ENCODE results near the gene MSN.

Gene MSN

DNA sequence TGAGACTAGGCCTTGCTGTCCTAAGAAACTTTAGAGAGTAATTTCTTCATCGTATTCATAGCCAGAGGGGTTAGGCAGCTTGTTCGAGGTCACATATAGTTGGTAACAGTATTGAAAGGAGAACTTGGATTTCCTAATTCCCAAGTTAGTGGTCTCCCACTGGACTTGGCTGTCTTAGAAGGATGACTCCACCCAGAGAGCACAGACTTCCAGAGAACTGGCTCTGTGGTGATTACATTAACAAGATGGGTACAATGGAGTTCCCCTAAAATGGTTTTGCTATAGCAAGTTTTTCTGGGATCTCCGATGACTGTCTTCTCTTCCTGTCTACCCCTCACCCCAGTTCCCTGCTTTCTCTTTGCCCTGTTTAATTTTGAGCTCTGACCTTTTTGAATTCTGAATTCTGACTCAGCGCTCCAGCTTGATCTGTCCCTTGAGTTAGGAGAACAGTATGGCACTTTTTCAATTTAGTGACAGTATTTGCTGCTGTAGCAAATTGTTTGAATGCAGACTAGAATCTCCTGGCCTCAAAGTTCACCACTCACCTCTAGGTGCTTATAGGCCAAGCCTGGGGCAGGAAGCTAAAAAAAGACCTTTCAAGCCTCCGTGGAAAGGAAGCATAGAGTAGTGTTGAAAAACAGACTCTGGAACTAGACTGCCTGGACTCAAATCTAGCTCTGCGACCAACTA lies 6.9 kb downstream of the MSN start:
- no peak for DNase-seq

DNA sequence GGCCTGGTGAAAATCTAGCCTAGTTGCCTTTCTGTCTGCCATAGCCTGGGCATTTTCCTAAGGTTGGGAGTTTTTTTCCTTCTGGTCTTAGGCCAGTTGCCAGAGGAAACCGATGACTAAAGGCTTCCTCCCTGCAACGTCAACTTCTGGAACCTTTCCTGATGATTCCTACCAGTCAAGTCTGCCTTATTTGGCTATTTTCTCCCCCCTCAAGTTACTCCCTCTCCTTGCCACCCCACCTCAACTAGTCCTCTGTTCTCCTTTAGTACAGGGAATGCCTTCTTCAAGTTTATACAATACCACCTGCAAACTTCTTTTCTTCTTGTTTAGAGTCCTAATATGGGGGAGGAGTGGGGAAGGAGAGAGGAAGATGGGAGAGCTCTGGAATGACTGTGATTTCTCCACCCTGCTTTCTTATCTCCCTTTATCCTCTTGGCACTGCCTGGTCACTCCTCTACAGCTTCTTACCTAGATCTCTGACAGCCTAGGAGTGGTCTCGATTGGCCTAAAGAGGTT lies 10.6 kb downstream of the MSN start:
- no peak for DNase-seq

DNA sequence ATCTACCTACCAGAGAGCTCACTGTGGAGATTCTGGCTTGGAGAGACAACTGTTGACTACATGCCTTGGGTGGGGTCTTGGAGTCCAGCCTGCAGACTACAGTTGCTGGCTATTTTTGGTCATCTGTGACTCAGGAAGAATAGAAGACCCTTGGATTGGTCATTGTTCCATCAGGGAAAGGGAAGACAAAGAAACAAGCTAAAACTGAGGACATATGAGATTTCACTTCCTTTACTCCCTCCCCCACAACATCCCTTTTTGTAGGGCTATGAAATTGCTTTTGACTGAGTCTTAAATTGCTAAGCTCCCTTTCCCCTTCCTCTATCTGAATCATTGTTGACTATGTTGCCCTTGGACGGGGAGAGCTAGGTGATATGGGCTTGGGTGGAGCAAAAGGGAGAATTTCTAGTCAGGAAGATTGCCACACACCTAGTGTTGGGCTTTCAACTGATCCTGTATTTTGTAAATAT lies 11.7 kb downstream of the MSN start:
- DNase-seq = no peak

DNA sequence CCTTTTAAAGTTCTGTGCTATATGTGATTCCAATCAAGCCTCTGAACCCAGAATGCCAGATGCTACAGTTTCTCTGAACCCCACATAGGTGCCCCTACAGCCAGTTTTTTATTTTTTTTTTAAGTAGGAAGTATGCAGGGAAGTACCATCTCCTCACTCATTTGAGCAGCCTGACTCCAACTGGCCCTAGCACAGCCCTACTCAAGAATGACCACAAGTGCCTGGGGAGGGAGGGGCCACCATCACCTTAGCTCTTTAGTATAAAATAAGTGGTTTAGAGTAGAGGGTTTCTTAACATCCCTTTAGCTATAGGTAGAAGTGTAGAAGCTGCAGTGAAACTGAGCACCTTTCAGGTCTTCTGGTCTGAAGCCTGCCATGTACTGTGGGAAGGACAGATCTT lies 14.4 kb downstream of the MSN start:
- no peak for DNase-seq

DNA sequence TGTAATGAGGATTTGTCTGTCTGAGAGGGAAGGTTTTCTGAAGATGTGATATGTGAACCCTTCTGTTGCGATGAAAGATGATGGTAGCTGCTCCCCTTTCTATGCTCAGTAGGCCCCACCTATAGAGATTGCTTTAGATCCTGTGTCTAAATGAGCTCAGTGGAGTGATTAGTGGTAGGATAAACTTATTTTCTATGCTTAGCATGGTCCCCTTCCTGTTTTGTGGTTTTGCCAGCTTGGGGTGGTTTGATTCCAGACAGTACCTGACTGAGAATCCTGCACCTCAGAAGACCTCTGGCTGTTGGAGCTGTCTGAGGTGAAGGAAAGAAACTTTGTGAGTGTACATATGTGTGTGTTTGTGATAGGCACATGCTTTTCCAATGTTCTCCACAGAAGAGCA lies 17.7 kb downstream of the MSN start:
- no peak for DNase-seq

DNA sequence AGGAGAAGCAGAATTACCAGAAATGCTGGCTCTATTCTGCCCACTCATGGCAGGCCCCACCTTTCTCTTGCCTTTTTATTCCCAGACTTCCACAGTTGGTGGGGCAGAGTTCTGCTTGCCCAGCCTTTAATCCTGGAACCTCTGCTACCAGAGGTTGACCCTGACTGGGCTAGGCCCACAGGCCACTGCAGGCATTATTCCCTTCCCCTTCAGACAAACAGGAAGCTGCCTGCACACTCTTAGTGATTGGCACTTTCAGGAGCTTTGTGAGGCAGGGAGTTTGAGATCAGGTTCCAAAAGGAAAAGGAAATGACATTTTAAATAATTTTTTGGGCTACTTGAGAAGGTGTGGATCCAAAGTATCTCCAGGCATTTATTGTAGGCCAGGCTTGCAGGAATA lies 18.8 kb downstream of the MSN start:
- no peak for DNase-seq

DNA sequence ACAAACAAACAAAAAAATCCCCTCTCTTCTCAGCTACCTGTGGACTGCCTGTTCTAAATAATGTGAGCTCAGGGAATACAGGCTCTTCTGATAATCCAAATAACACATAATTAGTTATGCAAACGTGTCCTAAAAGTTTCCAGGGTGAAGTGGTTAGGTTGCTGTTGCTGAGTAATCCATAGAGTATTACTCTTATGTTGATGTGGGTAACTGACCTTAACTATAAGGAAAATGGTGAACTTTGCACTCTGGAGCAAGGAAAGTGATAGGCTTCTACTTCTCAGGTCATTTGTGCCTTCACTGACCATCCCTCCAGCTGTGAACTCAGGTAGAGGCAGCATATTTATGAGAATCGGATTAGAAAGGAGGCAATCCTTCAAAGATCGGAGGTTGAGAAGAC lies 19.9 kb downstream of the MSN start:
- no peak for DNase-seq

DNA sequence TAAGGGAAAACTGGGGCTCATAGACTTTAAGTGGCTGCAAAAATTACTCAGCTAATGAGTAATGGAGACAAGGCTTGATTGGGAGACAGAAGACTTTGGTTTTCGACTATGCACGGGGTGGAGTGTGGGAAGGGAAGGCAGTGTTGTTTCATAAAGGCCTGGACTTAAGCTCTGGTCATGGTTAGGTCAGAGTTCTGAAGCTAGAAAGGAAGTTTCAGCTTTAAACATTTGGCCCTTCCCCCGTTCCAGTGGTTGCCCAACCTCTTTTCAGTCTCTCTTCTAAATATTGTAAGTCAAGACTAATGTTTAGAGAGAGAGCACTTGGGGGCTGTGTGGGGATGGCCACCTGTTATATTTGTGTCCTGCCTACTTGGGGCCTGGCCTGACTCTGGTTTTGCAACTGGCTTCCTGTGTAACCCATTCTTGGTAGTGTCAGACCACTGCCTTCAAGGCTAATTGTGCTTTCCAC lies 21.0 kb downstream of the MSN start:
- no peak for DNase-seq

DNA sequence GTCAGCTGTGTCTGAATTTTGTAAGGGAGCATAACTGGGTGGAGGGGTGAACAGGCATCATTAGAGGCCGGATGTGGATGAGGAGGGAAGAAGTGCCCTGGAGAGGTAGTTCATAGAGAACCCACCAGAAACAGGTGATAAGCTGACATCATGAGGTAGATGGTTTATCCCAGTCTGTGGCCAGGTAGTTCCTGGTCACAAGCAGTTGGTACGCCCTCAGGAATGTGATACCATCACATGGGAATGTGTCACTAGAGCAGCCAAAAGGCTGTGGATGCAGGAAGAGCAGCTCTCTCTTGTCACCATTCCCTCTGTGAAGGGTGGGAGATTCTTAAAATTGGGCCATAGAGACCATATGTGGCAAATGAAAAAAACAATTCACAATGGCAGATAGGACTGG lies 21.9 kb downstream of the MSN start:
- DNase-seq = no peak

DNA sequence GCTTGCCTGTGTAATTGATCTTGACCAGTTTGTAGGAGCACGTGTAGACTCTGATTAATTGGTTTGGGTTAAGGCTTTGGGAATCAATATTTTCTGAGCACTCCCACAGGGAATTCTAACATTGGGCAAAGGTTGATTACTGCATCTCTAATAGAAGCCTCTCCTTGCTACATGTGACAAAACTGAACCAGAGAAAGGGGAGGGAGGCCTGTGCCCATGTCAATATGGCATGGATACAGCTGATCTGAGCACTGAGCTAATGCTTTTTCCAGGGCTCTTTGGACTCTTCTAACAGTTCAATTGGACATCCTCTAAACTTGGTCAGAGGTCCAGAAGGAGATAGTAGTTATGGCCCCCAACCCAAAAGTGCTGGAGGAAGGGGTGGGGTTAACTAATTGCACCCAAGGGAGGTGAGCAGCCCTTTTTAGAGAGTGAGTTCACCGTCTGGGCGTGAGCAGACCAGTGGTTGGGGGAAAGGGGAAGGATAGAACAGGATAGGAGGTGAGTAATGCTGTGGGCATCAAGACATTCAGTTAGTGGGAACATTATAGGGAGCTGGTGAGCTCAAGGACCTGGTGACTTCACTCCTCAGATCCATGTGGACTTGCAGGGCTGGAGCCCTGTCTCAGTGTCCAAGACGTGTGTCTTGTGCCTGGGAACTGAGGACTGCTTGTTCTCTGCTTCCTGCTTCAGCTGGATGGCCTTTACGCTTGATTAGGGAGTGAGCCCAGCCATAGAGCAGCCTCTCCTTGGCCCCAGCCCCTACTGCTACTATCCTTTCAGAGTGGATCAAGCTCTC lies 22.8 kb downstream of the MSN start:
- DNase-seq = no peak

DNA sequence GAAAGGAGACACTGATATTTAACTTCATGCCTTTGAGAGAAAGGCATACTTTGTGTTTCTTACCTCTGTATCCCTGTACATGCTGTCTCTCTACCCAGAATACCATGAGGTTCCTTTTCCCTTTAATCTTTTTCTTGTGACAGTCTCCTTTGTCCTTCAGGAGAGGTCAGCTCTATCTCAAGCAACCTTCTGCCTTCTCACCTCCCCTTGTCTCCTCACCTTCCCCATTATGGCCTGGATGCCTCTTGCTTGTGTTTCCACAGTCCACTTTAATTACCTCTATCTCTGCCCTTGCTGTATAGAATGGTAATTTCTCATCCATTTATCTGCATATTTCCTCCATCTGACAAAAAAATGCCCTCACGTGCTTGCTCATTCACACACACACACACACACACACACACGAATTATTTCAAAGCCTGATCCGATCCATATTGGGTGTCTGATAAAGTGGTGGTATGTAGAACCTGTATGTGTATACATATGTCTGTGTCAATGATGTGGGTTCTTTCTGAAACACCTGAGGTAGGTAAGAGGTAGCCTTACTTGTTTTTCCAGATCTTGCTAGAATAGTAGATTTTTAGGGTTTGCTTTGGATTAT lies 28.5 kb downstream of the MSN start:
- DNase-seq = no peak

DNA sequence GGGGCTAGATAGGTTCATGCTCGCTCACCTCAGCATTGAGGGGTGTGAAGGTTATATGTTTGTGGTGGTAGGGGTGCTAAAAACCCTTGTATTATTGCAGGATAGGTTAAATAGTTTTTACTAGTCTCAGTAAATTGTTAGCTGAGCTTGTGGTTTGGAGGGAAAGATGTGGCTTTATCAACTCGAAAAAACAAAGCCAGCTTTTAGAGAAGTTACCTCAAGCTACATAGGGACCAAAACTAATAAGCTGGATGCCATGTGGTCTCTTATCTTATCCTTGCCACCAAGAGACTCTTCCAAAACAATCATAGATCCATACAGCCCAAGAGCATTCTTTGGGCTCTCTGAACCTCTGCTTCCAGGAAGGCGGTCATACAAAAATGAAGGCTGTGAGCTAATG lies 29.2 kb downstream of the MSN start:
- DNase-seq = no peak

DNA sequence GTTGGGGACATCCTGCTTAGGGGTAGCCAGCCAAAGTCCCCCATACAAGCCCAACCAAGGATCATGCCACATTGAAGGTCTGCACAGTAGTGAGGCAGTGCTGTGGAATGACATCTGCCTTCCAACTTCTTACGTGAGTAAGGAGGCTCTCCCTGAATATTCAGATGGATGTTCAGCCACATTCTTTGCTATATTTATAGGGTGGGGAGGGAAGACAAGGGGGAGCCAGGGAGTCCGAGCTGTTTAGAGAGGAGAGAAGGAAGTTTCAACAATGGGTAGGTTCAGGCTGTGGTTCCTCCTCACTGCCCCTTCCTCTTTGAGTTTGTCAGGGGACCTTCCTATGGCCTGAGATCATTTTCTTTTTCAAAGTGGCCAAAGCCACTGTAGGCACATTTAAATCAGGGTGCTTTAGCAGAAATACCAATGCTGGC lies 29.8 kb downstream of the MSN start:
- no peak for DNase-seq

DNA sequence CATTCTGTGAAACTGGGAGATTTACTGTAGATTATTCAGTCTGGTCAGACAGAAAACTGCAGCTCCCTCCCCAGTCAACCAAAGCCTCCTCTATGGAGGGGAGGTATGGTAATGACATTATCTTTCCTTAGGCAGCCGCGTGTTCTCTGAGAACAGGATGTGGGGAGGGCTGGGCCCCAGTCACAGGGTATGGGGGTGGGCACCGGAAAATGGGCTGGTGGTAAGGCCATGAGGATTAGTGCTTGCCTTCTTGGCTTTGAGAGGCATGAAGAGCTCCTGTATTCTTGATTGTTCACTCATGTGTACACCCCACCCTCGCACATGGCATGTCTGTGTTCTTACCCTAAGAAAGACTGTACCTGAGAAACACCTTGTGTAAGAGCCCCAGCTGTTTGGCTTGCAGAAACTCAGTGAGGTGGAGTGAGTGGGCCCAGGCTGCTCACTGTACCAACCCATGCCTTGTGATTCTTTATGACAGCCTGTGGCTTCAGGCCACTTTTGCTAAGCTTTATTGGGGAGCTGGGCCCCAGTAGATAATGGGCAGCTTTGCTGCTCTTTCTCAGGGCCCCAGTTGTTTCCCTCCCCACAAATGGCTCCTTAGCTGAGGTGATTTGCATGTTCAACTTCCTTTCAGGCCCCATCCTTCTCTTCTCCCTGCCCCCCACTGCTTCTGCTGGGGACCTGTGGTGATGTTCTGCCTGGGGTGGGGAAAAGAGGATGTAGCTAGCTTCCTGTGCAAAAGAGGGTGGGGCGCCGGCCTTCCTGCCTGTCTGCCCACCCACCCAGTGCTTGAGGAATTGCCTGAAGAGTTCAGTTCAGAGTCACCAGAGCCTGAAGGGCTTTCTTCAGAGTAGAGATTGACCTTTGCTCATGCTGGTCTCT lies 30.7 kb downstream of the MSN start:
- DNase-seq = no peak

DNA sequence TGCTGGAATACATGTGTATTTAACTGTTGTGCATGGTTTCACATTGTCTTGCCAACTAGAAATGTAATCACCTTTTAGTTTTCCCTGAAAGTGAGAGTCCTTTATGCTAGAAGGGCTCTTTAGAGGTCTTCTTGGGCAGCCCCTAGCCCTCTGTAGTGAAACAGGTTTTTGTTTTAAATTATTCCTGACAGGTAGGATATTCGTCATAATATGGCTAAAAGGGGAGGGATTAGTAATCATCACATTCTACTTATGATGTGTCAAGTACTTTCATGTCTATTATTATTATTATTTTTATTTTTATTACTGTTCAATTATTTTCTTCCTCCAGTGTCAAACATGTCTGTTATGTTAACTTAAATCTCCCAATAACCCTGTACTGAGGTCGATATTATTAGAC lies 35.5 kb downstream of the MSN start:
- DNase-seq = no peak

DNA sequence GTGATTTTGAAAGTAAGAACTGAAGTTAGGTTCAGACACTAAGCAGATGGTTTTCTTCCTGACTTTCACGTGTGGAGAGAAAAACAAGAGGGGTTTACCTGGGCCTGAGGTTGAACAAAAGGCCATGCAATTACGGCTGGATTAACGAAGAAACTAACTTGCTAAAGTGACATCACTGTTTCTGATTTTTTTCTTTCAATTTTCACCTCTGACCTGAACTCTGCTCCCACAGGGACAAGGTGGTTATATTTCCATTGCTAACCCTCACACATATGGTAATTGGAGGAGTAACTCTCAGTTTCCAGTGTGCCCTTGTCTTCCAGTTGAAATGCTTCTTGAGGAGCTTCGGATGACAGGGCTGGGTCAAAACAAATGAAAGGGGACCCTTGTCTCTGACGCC lies 38.0 kb downstream of the MSN start:
- no peak for DNase-seq

DNA sequence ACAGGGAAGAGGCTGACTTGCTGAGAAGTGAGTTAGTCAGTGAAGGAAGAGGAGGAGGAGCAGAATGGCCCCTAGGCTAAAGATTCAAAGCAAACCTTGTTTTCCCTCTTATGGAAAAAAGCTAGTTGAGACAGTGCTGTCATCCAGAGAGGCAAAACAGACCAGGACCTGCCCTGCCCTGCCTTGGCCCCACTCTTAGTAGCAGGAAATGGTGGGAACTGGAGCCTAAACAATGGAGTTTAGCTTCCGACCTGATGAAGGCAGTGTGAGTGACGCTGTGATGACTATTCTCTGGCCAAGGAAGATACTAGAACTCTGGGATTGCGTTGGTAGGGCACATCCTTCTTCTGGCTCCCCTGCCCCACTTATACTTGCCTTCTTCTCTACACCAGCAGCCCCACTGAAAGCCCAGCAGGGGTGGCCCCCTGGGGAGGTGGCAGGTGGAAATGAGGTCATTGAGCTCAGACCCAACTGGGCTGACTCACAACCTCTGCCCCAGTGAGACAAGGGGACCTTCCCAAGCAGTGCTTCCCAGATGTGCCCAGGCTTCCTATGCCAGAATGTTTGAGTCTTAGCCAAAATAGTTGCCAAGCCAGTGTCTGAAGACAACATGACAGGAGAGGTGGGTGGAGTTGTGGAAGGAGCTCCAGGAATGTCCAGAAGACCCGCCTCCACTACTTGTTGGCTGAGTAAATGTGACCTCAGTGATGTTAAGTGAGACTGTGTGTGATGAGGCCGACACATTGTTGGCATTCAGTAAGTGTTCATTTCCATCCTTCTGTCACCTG lies 38.8 kb downstream of the MSN start:
- DNase-seq = no peak

DNA sequence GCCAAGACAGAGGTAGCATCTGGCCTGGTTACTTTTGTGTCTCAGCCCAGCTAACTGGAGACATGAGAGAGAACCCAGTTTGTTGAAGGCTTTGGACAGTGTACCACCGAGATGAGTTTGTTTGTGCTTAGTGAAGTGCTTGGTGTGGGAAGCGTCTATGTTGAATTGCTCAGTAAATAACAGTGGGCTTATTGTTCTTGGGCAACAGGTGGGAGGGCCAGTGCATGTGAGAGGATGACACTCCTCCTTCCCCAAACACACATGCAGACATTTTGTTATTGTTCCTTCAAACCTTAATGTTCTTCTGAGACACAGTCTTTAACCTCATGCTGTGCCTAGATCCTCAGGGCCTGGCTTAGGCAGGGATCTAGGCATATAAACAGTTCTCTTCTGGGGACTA lies 39.7 kb downstream of the MSN start:
- DNase-seq = no peak

DNA sequence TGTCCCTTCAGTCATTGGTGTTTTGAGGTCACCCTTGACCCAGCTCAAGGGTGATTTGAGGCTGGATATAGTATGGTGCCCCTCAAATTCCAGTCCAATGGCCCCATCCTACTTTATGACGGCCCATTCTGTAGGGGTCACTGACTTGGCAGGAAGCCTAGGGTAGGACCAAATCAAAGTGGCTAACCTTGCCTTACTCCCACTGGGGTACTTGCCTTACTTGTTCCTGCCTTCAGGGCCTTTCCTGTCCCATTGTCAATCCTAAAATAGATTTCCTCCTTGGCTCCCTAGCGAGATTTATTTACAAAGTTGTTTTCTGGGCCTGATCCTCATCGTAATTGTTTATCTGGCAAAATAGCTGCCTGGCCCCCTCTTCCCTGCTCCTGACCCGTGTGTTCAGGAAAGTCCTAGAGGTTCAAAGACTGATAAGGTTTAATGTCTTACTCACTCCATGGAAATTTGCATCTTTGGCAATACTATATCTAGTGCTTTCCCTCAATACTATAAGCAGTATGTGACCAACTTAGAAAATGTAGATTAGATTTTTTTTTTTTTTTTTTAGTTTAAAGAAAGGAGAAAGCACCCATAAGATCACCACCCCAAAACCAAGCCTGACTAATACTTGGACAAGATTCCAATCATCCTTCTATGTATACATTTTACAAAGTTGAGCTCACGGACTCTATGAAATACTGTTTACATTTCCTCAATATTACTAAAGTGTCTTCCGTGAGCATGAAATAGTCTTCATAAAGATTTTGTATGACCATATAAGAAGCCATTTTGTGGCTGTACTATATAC lies 44.8 kb downstream of the MSN start:
- no peak for DNase-seq

DNA sequence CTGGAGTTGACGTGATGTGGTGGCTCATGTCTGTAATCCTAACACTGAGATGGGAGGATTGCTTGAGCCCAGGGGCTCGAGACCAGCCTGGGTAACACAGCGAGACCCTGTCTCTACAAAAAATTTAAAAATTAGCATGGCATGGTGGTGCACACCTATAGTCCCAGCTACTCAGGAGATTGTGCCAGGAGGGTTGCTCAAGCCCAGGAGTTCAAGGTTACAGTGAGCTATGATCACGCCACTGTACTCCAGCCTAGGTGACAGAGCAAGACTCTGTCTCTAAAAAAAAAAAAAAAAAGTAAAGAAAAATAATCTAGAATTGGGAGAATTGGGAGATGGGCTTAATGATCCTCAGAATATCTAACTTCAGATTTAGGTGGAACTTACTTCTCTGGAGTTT lies 51.1 kb downstream of the MSN start:
- DNase-seq = no peak

DNA sequence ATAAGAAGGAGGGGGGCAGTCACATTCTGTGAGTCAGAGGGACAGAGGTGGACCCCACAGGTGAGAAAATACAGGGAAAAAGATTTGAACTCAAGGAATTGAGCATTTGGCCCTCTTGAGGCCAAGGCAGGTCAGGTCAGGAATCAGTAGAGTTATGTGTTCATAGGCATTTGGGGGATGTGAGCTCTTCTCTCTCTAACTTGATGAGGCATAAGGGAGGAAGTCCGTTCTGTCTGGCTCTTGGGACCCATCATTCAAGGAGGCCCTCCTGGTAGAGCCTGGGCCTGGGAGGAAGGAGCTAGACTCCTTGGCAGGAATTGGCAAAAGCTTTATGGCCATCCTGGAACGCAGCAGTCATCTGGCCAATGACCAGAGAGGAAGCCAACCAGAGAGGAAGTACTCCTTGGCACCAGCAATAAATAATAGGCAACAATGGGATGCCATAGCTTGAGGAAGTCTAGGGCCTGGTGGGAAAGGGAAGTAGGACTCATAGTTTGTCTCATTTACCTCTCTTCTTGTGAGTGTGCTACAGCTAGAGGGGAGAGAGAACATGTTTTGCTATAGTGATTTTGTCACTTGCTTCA lies 53.0 kb downstream of the MSN start:
- no peak for DNase-seq
